GM18505 (cell line): ENCODE results near the gene SBDS.
A peak's percentile ranks its signal among the peaks of the same experiment; 100 is the strongest.

Experiments
- ATAC-seq: cut with Tn5 transposase; IDR thresholded peaks from one replicate; pipeline ENCODE4 v1.9.1; 2021; ENCODE audit not compliant: unreplicated experiment
- POLR2A ChIP-seq: IDR thresholded peaks from 4 replicates; pipeline ENCODE4 v1.6.1; 2011; ENCODE audit warnings: borderline replicate concordance; ENCODE audit not compliant: insufficient read depth, insufficient read length; ENCODE audit errors: extremely low read depth

SBDS gene

GRCh38 chr7:66964411-66964810, 31.0 kb downstream of the SBDS start:
- ATAC-seq = no peak
- no peak for TF ChIP-seq POLR2A

DNA sequence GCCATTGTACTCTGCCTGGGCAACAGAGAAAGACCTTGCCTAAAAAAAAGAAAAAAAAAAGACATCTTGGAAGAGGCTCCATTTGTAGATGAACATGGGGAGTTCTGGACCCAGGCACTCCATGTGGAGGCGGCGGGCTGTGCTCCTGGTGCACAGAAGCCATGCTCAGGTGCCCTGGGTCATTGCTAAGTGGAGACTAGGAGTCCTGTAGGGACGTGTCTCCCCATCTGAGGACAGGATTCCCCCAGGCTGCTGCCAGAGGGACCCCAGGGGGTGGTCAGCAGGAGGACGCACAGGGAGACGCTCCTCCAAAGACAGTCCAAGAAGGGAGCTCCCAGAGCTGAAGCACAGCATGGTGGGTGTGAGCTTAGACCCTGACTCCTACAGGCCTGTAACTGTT, 34.3 kb downstream of the SBDS start:
- TF ChIP-seq POLR2A = peak; percentile 17
- no peak for ATAC-seq

- no peak for ATAC-seq
- no peak for TF ChIP-seq POLR2A
These were observed 35.2 kb downstream of the SBDS start for GRCh38 chr7:66960192-66960591.

DNA sequence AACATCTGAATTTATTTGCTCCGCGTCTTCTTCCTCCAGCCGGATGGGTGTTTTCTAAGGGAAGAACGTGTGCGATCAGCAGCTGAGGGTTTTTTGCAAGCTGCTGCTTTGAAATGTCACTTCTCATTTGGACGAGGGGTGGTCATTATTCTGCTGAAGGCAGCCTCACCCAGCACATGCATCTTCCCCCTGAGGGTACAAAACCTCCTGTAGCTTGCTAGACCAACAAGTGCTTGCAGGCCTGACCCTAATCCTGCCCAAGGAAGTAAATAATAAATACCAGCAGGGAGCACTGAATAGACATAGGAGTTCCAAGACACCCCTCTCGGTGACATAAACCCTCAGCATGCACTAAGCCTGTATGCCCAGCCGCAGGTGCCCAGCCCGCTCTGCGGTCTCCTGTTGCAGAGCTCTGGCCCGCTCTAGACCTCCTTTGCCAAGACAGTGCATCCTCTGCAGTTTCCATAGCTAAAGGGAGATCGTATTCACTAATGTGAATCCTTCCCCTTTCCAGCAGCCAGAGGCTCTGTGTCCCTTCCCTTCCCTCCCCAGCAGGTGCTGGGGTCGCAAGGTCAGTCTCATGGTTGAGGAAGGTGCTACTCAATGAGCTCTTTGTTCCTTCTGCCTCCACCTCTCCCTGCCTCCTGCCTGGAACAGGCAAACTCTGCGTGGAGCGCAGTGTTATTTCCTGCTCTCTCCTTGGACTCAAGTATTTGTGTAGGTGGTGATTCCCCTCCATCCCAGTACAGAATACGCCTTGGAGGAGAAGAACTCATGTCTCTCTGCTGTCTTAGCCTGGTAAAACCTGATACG, 36.6 kb downstream of the SBDS start:
- no peak for ATAC-seq
- no peak for TF ChIP-seq POLR2A

GRCh38 chr7:66957595-66958290, 37.6 kb downstream of the SBDS start:
- TF ChIP-seq POLR2A = no peak
- no peak for ATAC-seq

GRCh38 chr7:66953044-66953427, 42.4 kb downstream of the SBDS start:
- ATAC-seq = no peak
- no peak for TF ChIP-seq POLR2A

- no peak for ATAC-seq
- TF ChIP-seq POLR2A = no peak
These were observed 42.9 kb downstream of the SBDS start for GRCh38 chr7:66952343-66953043.

DNA sequence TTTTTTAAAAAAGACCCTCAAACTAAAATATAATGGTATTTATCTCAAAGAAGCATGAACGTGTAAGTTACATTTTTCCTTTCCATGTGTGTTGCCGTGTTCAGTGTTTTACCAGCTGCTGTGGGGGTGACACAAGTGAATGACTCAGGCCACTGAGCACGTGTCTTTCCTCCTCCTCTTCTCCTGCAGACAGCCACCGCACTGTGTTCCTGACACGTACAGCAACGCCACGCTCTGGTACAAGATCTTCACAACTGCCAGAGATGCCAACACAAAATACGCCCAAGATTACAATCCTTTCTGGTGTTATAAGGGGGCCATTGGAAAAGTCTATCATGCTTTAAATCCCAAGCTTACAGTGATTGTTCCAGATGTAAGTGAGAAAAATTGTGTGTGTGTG, 44.6 kb downstream of the SBDS start:
- TF ChIP-seq POLR2A = no peak
- ATAC-seq = no peak

DNA sequence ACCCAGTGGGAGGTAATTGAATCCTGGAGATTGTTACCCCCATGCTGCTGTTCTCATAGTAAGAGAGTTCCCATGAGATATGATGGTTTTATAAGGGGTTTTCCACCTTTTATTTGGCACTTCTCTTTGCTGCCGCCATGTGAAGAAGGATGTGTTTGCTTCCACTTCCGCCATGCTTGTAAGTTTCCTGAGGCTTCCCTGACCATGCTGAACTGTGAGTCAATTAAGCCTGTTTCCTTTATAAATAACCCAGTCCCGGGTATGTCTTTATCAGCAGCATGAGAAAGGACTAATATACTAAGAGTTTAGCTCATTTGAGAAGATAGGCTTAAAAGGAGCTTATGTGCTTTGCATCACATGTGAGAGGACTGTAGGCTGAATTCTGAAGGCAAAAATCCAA, 45.1 kb downstream of the SBDS start:
- no peak for TF ChIP-seq POLR2A
- no peak for ATAC-seq

DNA sequence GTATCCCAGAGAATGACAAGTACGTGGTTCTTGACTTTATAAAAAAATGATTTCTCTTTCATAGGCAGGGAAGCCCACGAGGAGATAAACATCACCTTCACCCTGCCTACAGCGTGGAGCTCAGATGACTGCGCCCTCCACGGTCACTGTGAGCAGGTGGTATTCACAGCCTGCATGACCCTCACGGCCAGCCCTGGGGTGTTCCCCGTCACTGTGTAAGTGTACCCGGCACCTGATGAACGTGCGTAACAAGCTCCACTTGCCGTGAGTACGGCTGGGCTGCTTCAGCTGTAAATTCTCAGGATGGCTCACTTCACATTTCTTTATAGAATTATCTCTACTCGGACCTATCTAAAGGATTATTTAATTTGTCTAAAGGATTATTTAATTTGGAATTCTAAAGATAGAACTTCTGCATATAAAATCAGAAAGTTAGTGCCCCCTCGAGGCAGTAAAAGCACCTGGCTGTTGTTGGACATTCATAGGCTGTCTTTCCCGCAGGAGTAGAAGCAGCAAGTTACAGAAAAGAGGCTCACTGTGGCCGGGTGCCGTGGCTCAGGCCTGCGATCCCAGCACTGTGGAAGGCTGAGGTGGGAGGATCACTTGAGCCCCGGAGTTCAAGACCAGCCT, 46.8 kb downstream of the SBDS start:
- no peak for TF ChIP-seq POLR2A
- ATAC-seq = no peak

DNA sequence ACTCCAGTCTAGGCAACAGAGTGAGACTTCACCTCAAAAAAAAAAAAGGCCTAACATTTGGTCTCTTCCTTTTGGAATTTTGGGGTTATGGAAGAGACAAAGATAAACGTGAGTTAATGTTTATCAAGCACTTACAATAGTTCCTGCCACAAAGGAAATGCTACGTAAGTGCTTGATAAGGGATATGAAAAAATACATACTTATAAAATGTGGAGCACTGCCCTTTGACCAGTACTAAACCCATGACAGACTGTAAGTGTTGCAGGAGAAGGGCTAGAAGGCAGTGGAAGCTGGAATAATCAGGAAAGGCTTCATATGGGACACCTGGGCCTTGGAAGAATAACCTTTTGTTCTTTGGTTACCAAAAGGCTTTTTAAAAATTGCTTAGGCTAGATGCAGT, 48.8 kb downstream of the SBDS start:
- TF ChIP-seq POLR2A = no peak

DNA sequence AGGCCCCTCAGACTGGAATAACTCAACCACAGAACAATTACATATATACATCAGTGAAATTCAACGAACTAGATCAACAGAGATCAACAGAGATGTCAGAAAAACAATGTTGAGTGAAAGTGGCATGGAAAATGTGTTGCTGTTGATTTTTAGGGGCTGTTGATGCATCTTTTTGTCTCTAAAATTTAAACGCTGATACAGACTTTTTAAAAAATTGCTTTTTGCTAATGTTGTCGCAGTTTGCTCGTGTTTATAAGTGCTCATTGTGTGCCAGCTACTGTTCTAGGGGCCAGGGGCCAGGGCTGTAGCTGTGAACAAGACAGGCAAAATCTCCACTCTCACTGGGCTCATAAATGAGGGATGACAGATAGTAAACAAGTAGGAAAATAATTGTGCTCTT, 56.1 kb downstream of the SBDS start:
- no peak for ATAC-seq
- no peak for TF ChIP-seq POLR2A

More for the DNA sequence above, 48.8 kb downstream of the SBDS start:
- no peak for ATAC-seq

DNA sequence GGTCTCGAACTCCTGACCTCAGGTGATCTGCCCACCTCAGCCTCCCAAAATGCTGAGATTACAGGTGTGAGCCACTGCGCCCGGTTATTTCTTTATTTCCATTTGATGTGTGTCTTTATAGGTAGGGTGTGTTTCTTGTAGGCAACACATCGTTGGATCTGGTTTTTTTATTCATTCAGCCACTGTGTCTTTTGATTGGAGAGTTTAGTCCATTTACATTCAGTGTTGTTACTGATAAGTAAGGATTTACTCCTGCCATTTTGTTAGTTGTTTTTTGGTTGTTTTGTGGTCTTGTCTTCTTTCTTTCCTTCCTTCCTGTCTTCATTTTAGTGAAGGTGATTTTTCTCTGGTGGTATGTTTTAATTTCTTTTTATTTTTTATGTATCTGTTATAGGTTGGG, 57.4 kb downstream of the SBDS start:
- ATAC-seq = no peak
- TF ChIP-seq POLR2A = no peak
